Adrenal gland (tissue), 5 donors: Measurements from ENCODE around the gene HCN3.

ENCODE experiments used
- POLR2A ChIP-seq, 2 donors: fragments of 450-650 bp; IDR thresholded peaks; one replicate each; pipeline ENCODE4 v1.6.1; 2017; ENCODE audit warnings: antibody characterized with exemption in 2 of 2, mild to moderate bottlenecking in 2 of 2, moderate library complexity in 1 of 2
- TF ChIP-seq, protein P1 (sequence below), 6 experiments: fragments of 450-650 bp in 4 of 6; fragments of 200-600 bp in 2 of 6; sonication (generic) in 1 of 6; IDR thresholded peaks; 1 replicate in 5 of 6; 2 replicates in 1 of 6; pipeline versions ENCODE4 v1.5.1 to v1.8.0; 2016 to 2021; ENCODE audit warnings: antibody characterized with exemption in 6 of 6, mild to moderate bottlenecking in 2 of 6, moderate library complexity in 1 of 6
- donor health status: DM: no; HTN: no; CAD: no.

DNA sequence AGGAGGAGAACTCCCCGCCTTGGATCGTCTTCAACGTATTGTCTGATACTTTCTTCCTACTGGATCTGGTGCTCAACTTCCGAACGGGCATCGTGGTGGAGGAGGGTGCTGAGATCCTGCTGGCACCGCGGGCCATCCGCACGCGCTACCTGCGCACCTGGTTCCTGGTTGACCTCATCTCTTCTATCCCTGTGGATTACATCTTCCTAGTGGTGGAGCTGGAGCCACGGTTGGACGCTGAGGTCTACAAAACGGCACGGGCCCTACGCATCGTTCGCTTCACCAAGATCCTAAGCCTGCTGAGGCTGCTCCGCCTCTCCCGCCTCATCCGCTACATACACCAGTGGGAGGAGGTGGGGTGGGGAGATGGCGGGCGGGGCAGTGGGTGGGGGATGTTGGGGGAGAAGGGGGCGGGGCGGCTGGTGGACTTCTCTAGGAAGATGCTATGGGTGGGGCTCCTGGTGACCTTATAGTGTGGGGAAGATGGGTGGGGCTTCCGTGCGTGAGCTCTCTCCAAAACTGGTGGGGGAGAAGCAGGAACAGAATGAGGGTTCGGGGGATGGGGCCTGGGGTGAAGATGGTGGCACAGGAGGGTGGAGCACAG, 5.3 kb downstream of the HCN3 start:
- no peak for TF ChIP-seq POLR2A (IDR thresholded peaks at IDR 0.05)
- TF ChIP-seq, protein P1, sequence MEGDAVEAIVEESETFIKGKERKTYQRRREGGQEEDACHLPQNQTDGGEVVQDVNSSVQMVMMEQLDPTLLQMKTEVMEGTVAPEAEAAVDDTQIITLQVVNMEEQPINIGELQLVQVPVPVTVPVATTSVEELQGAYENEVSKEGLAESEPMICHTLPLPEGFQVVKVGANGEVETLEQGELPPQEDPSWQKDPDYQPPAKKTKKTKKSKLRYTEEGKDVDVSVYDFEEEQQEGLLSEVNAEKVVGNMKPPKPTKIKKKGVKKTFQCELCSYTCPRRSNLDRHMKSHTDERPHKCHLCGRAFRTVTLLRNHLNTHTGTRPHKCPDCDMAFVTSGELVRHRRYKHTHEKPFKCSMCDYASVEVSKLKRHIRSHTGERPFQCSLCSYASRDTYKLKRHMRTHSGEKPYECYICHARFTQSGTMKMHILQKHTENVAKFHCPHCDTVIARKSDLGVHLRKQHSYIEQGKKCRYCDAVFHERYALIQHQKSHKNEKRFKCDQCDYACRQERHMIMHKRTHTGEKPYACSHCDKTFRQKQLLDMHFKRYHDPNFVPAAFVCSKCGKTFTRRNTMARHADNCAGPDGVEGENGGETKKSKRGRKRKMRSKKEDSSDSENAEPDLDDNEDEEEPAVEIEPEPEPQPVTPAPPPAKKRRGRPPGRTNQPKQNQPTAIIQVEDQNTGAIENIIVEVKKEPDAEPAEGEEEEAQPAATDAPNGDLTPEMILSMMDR (IDR thresholded peaks at IDR 0.05), result no peak
